ENCODE measurements around the gene ADGRV1. TPM values are rescaled to one million over a fixed set of nuclear protein-coding genes. Genes with fewer than 3 reads are reported as not detected.

Gene ADGRV1
- total and polyA plus RNA-seq, 2 donors (not counting 3 experiments of a cell fraction or from before 2014, with no cell fraction given), result 0.11 to 0.55 TPM

GRCh38 chr5:90871391-90871991, 312.9 kb downstream of the ADGRV1 start:
- Histone ChIP-seq H3K9me3 (replicated peaks; ENCODE audit: control insufficient read depth, insufficient read depth, low read length) (no peaks in the 10 kb centered on the region), H3K36me3 (ENCODE audit: control insufficient read depth in 2 of 2, extremely low read depth in 1 of 2, insufficient read depth in 2 of 2, low read length in 2 of 2) (no peaks in the 10 kb centered on the region), H3K27me3 (ENCODE audit: control insufficient read depth in 2 of 2, insufficient read depth in 2 of 2, low read length in 2 of 2) (no peaks in the 10 kb centered on the region), H3K4me2 (ENCODE audit: insufficient read depth, low read length) (no peak overlapping the region), H3K4me3 (replicated peaks in 1 of 3; ENCODE audit: insufficient read depth in 1 of 3, low read depth in 1 of 3, low read length in 3 of 3) (no peak overlapping the region), H3K9ac (replicated peaks; ENCODE audit: extremely low read depth, insufficient read depth, low read length) (no peak overlapping the region), H2AFZ (ENCODE audit: low read depth, low read length) (no peak overlapping the region), H3K9me1 (replicated peaks; ENCODE audit: control insufficient read depth, extremely low read depth, insufficient read depth, low read length) (no peaks in the 10 kb centered on the region), H3K79me2 (ENCODE audit: control insufficient read depth, insufficient read depth, low read length) (no peaks in the 10 kb centered on the region), H3K4me1 (ENCODE audit: control insufficient read depth, extremely low read depth, insufficient read depth, low read length) (no peaks in the 10 kb centered on the region), H4K20me1 (replicated peaks; ENCODE audit: control insufficient read depth, extremely low read depth, insufficient read depth, low read length) (no peaks in the 10 kb centered on the region), H3K27ac (ENCODE audit: insufficient read depth, low read depth, low read length) (no peak overlapping the region)
- intact Hi-C loops (cut with micrococcal nuclease) (no loop called here), dilution Hi-C loops (cut with MboI; ENCODE audit: extremely low pct_ligation_motif_present, low sequenced_read_pairs) (no loop called here)
- POLR2A ChIA-PET, result interaction anchor here (0.6 kb wide), 1 partner anchor 353 kb away, joined by 3 read pairs; no protein-coding TSS in a partner anchor
- DNase-seq (ENCODE audit: low read depth, low spot score) (peak; percentile 59), FAIRE-seq (no peak)
- CTCF ChIA-PET, result interaction anchor here (1.0 to 2.5 kb wide), 4 partner anchors 9 to 548 kb away, joined by 4 to 11 read pairs (median 8); no protein-coding TSS in a partner anchor
- no TSS peak for BruUV-seq (replicated peaks)
- no peak for TF ChIP-seq MYC (IDR thresholded peaks at IDR 0.05; ENCODE audit: low read depth, low read length)
- TF ChIP-seq, protein P1, sequence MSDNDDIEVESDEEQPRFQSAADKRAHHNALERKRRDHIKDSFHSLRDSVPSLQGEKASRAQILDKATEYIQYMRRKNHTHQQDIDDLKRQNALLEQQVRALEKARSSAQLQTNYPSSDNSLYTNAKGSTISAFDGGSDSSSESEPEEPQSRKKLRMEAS (IDR thresholded peaks at IDR 0.05; ENCODE audit: insufficient read depth, insufficient read length), result no peak
- TF ChIP-seq FOS (IDR thresholded peaks at IDR 0.05; ENCODE audit: borderline replicate concordance, insufficient read depth, low read length), result no peak
- no peak for TF ChIP-seq EZH2 (IDR thresholded peaks at IDR 0.05; ENCODE audit: borderline replicate concordance, low read depth, low read length, severe bottlenecking)
- TF ChIP-seq, protein P2, sequence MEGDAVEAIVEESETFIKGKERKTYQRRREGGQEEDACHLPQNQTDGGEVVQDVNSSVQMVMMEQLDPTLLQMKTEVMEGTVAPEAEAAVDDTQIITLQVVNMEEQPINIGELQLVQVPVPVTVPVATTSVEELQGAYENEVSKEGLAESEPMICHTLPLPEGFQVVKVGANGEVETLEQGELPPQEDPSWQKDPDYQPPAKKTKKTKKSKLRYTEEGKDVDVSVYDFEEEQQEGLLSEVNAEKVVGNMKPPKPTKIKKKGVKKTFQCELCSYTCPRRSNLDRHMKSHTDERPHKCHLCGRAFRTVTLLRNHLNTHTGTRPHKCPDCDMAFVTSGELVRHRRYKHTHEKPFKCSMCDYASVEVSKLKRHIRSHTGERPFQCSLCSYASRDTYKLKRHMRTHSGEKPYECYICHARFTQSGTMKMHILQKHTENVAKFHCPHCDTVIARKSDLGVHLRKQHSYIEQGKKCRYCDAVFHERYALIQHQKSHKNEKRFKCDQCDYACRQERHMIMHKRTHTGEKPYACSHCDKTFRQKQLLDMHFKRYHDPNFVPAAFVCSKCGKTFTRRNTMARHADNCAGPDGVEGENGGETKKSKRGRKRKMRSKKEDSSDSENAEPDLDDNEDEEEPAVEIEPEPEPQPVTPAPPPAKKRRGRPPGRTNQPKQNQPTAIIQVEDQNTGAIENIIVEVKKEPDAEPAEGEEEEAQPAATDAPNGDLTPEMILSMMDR (IDR thresholded peaks at IDR 0.05; ENCODE audit: extremely low read depth in 1 of 2, insufficient read depth in 1 of 2, low read depth in 1 of 2, low read length in 2 of 2), result no peak
- TF ChIP-seq POLR2AphosphoS5 (IDR thresholded peaks at IDR 0.05; ENCODE audit: insufficient read depth, low read depth, low read length), result no peak
- TF ChIP-seq POLR2A (IDR thresholded peaks at IDR 0.05; ENCODE audit: low read depth, low read length), result no peak
- no peak for TF ChIP-seq JUN (IDR thresholded peaks at IDR 0.05; ENCODE audit: borderline replicate concordance, insufficient read depth, insufficient read length, low read depth)
- TF ChIP-seq GATA2 (IDR thresholded peaks at IDR 0.05; ENCODE audit: insufficient read depth, insufficient read length, low read depth, low read length), result no peak
